ENCODE measurements around the gene RGS4. TPM values are rescaled to one million over a fixed set of nuclear protein-coding genes. Genes with fewer than 3 reads are reported as not detected.

Gene RGS4
- total RNA-seq, 1 donor from 2014 or later: 0.43 TPM

DNA sequence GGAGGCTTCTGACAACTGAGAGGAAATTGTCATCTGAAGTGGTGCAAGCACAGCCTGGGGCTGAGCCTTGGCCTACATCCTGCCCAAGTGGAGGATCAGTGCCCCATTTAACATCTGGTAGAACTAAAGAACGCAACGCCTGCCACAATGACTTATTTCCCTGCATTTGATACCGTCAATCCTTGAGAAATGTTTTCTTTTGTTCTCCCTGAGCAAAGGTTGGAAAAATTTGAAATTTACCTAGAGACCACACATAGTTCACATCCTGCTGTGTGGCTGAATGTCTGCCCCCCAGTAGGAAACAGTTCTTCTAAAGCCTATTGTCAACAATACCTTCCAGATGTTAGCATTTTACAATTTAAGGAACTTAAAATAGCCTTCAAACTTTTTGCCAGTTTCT is 5.6 kb upstream of the RGS4 start:
- no peak overlapping the region for H3K4me3 Mint-ChIP-seq
- no peaks in the 10 kb centered on the region for H3K36me3 Mint-ChIP-seq
- H3K36me3 ChIP-seq: no peaks in the 10 kb centered on the region
- H3K27me3 Mint-ChIP-seq (ENCODE audit: insufficient read depth, low read depth): peaks cover 2% of the 10 kb centered on the region
- peaks cover 11% of the 10 kb centered on the region for H3K4me1 Mint-ChIP-seq
- H3K4me1 ChIP-seq: peaks cover 8% of the 10 kb centered on the region
- H3K27ac Mint-ChIP-seq: no peak overlapping the region
- H3K9ac ChIP-seq: no peak overlapping the region
- H3K4me2 ChIP-seq: peak overlapping the region; percentile 3
- no peak overlapping the region for H3K27ac ChIP-seq
- no peak for TF ChIP-seq EZH2phosphoT487 (IDR thresholded peaks at IDR 0.05)
- TF ChIP-seq, protein P1, sequence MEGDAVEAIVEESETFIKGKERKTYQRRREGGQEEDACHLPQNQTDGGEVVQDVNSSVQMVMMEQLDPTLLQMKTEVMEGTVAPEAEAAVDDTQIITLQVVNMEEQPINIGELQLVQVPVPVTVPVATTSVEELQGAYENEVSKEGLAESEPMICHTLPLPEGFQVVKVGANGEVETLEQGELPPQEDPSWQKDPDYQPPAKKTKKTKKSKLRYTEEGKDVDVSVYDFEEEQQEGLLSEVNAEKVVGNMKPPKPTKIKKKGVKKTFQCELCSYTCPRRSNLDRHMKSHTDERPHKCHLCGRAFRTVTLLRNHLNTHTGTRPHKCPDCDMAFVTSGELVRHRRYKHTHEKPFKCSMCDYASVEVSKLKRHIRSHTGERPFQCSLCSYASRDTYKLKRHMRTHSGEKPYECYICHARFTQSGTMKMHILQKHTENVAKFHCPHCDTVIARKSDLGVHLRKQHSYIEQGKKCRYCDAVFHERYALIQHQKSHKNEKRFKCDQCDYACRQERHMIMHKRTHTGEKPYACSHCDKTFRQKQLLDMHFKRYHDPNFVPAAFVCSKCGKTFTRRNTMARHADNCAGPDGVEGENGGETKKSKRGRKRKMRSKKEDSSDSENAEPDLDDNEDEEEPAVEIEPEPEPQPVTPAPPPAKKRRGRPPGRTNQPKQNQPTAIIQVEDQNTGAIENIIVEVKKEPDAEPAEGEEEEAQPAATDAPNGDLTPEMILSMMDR (IDR thresholded peaks at IDR 0.05): no peak
- DNase-seq (ENCODE audit: low spot score): no peak
- H3K9me3 ChIP-seq (ENCODE audit: low read depth): no peaks in the 10 kb centered on the region
- no peaks in the 10 kb centered on the region for H3F3A ChIP-seq (ENCODE audit: low read depth)
- peaks cover 14% of the 10 kb centered on the region for H3K27me3 ChIP-seq
- no peaks in the 10 kb centered on the region for H4K20me1 ChIP-seq (ENCODE audit: low read depth)
- H3K79me2 ChIP-seq (ENCODE audit: low read depth): no peaks in the 10 kb centered on the region
- H3K9me3 Mint-ChIP-seq: no peaks in the 10 kb centered on the region
- H3K4me3 ChIP-seq: no peak overlapping the region
- H2AFZ ChIP-seq (replicated peaks): no peak overlapping the region

DNA sequence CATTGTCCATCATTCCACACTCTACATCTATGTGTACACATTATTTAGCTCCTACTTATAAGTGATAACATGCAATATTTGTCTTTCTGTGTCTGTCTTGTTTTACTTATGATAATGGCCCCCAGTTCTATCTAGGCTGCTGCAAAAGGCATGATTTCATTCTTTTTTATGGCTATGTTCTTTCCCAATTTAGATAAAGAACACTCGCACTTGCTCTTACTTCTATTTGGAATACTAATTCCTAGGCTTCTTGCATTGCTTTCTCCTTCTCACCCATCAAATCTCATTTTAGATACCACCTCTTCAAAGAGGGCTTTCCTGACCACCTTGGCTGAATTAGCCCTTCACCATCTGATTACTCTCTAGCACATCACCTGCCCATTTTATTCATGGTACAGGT is 3.0 kb upstream of the RGS4 start:
- Histone ChIP-seq H2AFZ (replicated peaks) (no peak overlapping the region), H3K4me3 (no peak overlapping the region), H3K27me3 (peaks cover 26% of the 10 kb centered on the region), H3K4me2 (no peak overlapping the region), H4K20me1 (ENCODE audit: low read depth) (no peaks in the 10 kb centered on the region), H3K79me2 (ENCODE audit: low read depth) (no peaks in the 10 kb centered on the region), H3K4me1 (peaks cover 12% of the 10 kb centered on the region), H3F3A (ENCODE audit: low read depth) (no peaks in the 10 kb centered on the region), H3K9ac (no peak overlapping the region), H3K36me3 (no peaks in the 10 kb centered on the region), H3K27ac (no peak overlapping the region), H3K9me3 (ENCODE audit: low read depth) (no peaks in the 10 kb centered on the region)
- no peak overlapping the region for H3K27ac Mint-ChIP-seq
- H3K27me3 Mint-ChIP-seq (ENCODE audit: insufficient read depth, low read depth): peaks cover 5% of the 10 kb centered on the region
- H3K36me3 Mint-ChIP-seq: no peaks in the 10 kb centered on the region
- TF ChIP-seq EZH2 (IDR thresholded peaks at IDR 0.05): no peak
- no peak overlapping the region for H3K4me3 Mint-ChIP-seq
- peaks cover 32% of the 10 kb centered on the region for H3K4me1 Mint-ChIP-seq
- H3K9me3 Mint-ChIP-seq: no peaks in the 10 kb centered on the region
- DNase-seq (ENCODE audit: low spot score): no peak

DNA sequence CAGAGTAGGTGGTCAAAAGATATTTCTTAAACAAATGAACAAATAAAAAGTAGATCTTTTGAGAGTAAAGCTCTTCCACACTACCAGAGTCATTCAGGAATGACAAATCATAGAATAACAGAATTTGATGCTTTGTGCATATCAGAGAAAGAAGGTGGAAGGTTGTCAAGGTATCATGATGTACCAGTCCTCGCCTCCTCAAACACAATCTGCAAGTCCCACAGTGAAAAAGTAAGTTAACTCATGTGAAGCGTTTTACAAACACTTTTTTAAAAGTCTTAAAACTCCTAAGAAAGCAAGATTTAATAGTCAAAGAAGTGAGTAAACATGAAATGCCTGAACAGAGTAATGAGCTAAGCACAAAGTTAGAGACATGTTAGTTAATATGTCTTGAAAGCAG is 2.5 kb upstream of the RGS4 start:
- Mint-ChIP-seq H3K36me3 (no peaks in the 10 kb centered on the region), H3K27me3 (ENCODE audit: insufficient read depth, low read depth) (peaks cover 5% of the 10 kb centered on the region), H3K4me3 (no peak overlapping the region), H3K27ac (no peak overlapping the region), H3K9me3 (no peaks in the 10 kb centered on the region), H3K4me1 (peaks cover 32% of the 10 kb centered on the region)
- no peak overlapping the region for H3K27ac ChIP-seq
- H3K4me3 ChIP-seq: no peak overlapping the region
- H3K9me3 ChIP-seq (ENCODE audit: low read depth): no peaks in the 10 kb centered on the region
- H3K9ac ChIP-seq: no peak overlapping the region
- no peaks in the 10 kb centered on the region for H4K20me1 ChIP-seq (ENCODE audit: low read depth)
- no peaks in the 10 kb centered on the region for H3K36me3 ChIP-seq
- H3K79me2 ChIP-seq (ENCODE audit: low read depth): no peaks in the 10 kb centered on the region
- DNase-seq (ENCODE audit: low spot score): no peak
- TF ChIP-seq EZH2phosphoT487 (IDR thresholded peaks at IDR 0.05) (no peak), EZH2 (IDR thresholded peaks at IDR 0.05) (no peak)
- TF ChIP-seq, protein P1 (IDR thresholded peaks at IDR 0.05): no peak
- H3F3A ChIP-seq (ENCODE audit: low read depth): no peaks in the 10 kb centered on the region
- H3K27me3 ChIP-seq: peaks cover 26% of the 10 kb centered on the region
- no peak overlapping the region for H3K4me2 ChIP-seq
- peaks cover 14% of the 10 kb centered on the region for H3K4me1 ChIP-seq
- no peak overlapping the region for H2AFZ ChIP-seq (replicated peaks)

DNA sequence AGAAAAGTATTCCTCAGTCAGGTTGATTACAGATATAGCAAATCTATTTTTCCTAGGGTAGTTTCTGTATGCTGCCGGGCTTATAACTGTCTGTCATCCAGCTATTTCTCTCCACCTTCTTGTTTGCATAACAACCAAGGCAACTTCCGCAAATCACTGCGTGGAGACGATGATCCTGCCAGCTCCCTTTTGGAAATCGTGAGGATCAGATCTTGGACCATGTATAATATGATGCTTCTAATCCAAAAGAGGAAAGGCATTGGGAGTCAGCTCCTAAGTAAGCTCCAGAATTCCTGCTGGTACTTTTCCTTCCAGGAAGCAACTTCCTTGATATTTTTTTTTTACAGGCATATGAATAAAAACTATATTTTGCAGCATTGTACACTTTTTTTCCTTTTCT is 445 bp upstream of the RGS4 start:
- TF ChIP-seq, protein P1 (IDR thresholded peaks at IDR 0.05): no peak
- no peak for TF ChIP-seq EZH2 (IDR thresholded peaks at IDR 0.05)
- TF ChIP-seq EZH2phosphoT487 (IDR thresholded peaks at IDR 0.05): no peak
- peak overlapping the region; percentile 60 for H3K4me3 Mint-ChIP-seq
- H3K4me1 ChIP-seq: peaks cover 10% of the 10 kb centered on the region
- H3K27ac ChIP-seq: no peak overlapping the region
- peak overlapping the region; percentile 21 for H3K4me3 ChIP-seq
- peaks cover 5% of the 10 kb centered on the region for H3K27me3 Mint-ChIP-seq (ENCODE audit: insufficient read depth, low read depth)
- no peaks in the 10 kb centered on the region for H4K20me1 ChIP-seq (ENCODE audit: low read depth)
- no peak overlapping the region for H3K27ac Mint-ChIP-seq
- H3K4me1 Mint-ChIP-seq: peaks cover 28% of the 10 kb centered on the region
- H3F3A ChIP-seq (ENCODE audit: low read depth): no peaks in the 10 kb centered on the region
- H3K9me3 ChIP-seq (ENCODE audit: low read depth): no peaks in the 10 kb centered on the region
- H3K36me3 ChIP-seq: no peaks in the 10 kb centered on the region
- H3K4me2 ChIP-seq: peak overlapping the region; percentile 59
- H3K9me3 Mint-ChIP-seq: no peaks in the 10 kb centered on the region
- DNase-seq (ENCODE audit: low spot score): no peak
- H2AFZ ChIP-seq (replicated peaks): peak overlapping the region; percentile 26
- no peaks in the 10 kb centered on the region for H3K36me3 Mint-ChIP-seq
- H3K9ac ChIP-seq: no peak overlapping the region
- H3K79me2 ChIP-seq (ENCODE audit: low read depth): no peaks in the 10 kb centered on the region
- peaks cover 26% of the 10 kb centered on the region for H3K27me3 ChIP-seq

Data from neural progenitor cell (in vitro differentiated cells).